Esophagus squamous epithelium (tissue), 5 donors: ENCODE results near the gene C14orf119. TPM values are rescaled to one million over a fixed set of nuclear protein-coding genes. Genes with fewer than 3 reads are reported as not detected.
"Not testable (repeated sequence)": the region's sequence is repeated elsewhere in the genome, so short reads cannot be mapped to it uniquely, and the experiment has no call there.

Experiments used
- DNase-seq: peaks from one replicate; lab custom pipeline; 2025; lab: John Stamatoyannopoulos, UW
- H3K27ac ChIP-seq, 4 donors: fragments of 200-600 bp; sonication (generic); one replicate each; pipeline ENCODE4 v1.5.1; 2016 to 2019; ENCODE audit warnings: mild to moderate bottlenecking in 1 of 4
- H3K27me3 ChIP-seq, 4 donors: fragments of 200-600 bp; sonication (generic); 1 replicate in 3 of 4; 2 replicates in 1 of 4; pipeline versions ENCODE4 v1.5.1 to v1.6.0; 2017 to 2021; ENCODE audit warnings: antibody characterized with exemption in 1 of 4
- H3K36me3 ChIP-seq, 3 donors: fragments of 200-600 bp; sonication (generic); one replicate each; pipeline ENCODE4 v1.5.1; 2016 to 2019
- H3K4me1 ChIP-seq, 3 donors: fragments of 200-600 bp; sonication (generic); one replicate each; pipeline ENCODE4 v1.5.1; 2017 to 2019
- H3K4me3 ChIP-seq, 4 donors: fragments of 200-600 bp; sonication (generic); 1 replicate in 3 of 4; 2 replicates in 1 of 4; pipeline ENCODE4 v1.5.1; 2016 to 2019; ENCODE audit warnings: mild to moderate bottlenecking in 2 of 4, moderate library complexity in 1 of 4
- H3K9me3 ChIP-seq, 3 donors: fragments of 200-600 bp; sonication (generic); one replicate each; pipeline ENCODE4 v1.5.1; 2016 to 2019
- POLR2A ChIP-seq, 4 donors: fragments of 450-650 bp; IDR thresholded peaks; one replicate each; pipeline ENCODE4 v1.6.1; 2017; ENCODE audit warnings: antibody characterized with exemption in 4 of 4, mild to moderate bottlenecking in 4 of 4, moderate library complexity in 3 of 4
- WGBS, 2 donors: methylation state at CpG; one replicate each; pipeline ENCODE4 v1.1.5; 2018; 5-methylcytosine and 5-hydroxymethylcytosine counted together
- intact Hi-C: fragments of 100-400 bp; cut with DNase I; formaldehyde crosslinking; loops from one replicate; pipeline ENCODE4 v1.15.0; 2022
- total RNA-seq, 4 donors: library from RNA; depleted of rRNA; stranded (reverse); fragments of >200 nt; gene quantifications; one replicate each; pipeline ENCODE4 v1.1.0, GENCODE V29; 2016
- TF ChIP-seq, protein P1 (sequence below), 6 experiments: fragments of 450-650 bp in 4 of 6; fragments of 200-600 bp in 2 of 6; sonication (generic) in 2 of 6; IDR thresholded peaks; one replicate each; pipeline ENCODE4 v1.5.1; 2016 to 2019; ENCODE audit warnings: antibody characterized with exemption in 6 of 6, mild to moderate bottlenecking in 4 of 6, moderate library complexity in 4 of 6
- donor health status: DM: yes; HTN: yes; CAD: no.

The C14orf119 gene
- total RNA-seq, 4 donors from 2014 or later, result 17.5 to 42.0 (median 31.0) TPM

DNA sequence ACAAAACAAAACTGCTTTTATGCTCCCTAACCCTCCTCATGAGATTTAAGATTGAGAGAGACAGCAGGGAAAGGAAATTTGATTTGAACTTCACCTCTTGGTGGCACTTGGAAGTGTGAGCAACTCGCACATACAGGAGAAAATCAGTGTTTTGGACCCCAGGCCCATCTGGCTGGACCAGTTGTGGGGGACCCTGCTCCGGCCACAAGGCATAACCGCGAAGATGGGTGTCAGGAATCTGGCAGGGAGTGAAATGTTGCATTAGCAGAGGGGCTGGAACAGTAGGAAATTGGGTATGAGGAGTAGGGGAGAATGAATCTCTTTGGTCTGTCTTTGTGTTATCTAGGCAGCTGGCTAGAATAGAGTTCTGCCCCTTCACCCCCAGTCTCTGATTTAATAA is 8.3 kb downstream of the C14orf119 start:
- no peaks in the 10 kb centered on the region for H3K4me1 ChIP-seq
- H3K27ac ChIP-seq, result no peak overlapping the region
- H3K36me3 ChIP-seq, result peaks cover 0 to 10% (median 0%) of the 10 kb centered on the region in 3 donors
- 81 to 92% methylated on average over 4 of the region's 4 CpGs for WGBS, 2 donors
- no peak for TF ChIP-seq POLR2A (IDR thresholded peaks at IDR 0.05)
- TF ChIP-seq, protein P1, sequence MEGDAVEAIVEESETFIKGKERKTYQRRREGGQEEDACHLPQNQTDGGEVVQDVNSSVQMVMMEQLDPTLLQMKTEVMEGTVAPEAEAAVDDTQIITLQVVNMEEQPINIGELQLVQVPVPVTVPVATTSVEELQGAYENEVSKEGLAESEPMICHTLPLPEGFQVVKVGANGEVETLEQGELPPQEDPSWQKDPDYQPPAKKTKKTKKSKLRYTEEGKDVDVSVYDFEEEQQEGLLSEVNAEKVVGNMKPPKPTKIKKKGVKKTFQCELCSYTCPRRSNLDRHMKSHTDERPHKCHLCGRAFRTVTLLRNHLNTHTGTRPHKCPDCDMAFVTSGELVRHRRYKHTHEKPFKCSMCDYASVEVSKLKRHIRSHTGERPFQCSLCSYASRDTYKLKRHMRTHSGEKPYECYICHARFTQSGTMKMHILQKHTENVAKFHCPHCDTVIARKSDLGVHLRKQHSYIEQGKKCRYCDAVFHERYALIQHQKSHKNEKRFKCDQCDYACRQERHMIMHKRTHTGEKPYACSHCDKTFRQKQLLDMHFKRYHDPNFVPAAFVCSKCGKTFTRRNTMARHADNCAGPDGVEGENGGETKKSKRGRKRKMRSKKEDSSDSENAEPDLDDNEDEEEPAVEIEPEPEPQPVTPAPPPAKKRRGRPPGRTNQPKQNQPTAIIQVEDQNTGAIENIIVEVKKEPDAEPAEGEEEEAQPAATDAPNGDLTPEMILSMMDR (IDR thresholded peaks at IDR 0.05), result no peak
- no peak for DNase-seq
- intact Hi-C loops, result no loop called here
- H3K4me3 ChIP-seq, result no peak overlapping the region
- no peaks in the 10 kb centered on the region for H3K9me3 ChIP-seq
- no peaks in the 10 kb centered on the region for H3K27me3 ChIP-seq

DNA sequence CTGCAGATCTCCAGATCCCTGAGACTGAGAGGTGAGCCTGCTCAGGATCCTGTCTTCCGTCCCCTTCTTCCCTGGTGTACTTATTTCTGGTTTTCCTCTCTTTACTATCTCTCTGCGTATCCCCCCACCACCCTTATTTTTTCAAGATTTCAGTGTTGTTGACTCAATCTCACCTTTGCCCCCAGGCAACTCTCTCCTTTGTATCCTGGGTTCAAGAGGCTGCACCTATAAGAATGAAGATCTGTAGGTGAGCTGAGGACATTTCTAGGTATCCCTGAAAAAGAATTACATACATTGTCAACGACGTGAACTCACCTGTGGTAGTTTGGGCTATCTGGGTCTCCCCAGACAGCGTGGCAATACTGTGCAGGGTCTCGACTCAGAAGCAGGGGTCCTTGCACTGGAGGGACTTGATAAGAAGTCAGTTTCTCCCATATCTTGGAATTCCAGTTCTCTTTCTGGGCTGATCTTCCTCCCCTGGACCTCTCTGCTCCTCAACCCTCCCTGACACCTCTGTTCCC is 8.8 kb downstream of the C14orf119 start:
- no peak for DNase-seq
- Histone ChIP-seq H3K36me3 (peaks cover 0 to 4% (median 0%) of the 10 kb centered on the region in 3 donors), H3K4me3 (no peak overlapping the region), H3K27me3 (no peaks in the 10 kb centered on the region), H3K27ac (no peak overlapping the region), H3K4me1 (no peaks in the 10 kb centered on the region), H3K9me3 (no peaks in the 10 kb centered on the region)
- TF ChIP-seq POLR2A (IDR thresholded peaks at IDR 0.05), result no peak
- TF ChIP-seq, protein P1 (IDR thresholded peaks at IDR 0.05), result no peak
- WGBS, 2 donors, result 78 to 86% methylated on average over 6 of the region's 6 CpGs
- intact Hi-C loops, result no loop called here

DNA sequence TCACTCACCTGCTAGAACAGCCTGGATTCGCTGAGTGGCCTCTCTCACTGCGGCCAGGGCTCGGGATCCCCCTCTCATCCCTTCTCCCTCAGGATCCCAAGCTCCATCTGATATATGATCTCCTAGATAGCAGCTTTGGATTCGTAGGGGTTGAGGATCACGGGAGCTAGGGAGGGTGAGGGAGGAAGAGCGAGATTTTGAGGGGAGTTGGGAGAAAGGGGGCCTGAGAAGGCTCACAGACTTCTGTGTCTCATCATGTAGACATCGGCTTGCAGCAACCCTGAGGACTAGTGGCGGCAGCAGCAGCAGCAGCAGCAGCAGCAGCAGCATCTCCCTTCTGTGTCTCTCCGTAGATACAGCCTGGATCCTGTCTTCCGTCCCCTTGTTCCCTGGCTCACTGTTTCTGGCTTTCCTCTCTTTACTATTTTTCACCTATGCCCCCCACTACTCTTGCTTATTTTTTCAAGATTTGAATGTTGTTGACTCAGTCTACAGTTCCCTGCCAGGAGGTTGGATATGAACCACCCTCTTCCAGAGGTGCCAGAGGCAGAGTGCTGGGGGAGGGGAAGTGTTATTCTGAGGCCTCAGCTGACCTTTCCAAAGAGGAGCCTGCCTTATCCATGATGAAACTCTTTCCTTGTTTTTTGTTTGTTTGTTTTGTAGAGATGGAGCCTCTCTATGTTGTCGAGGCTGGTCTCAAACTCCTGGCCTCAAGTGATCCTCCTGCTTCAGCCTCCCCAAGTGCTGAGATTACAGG is 9.5 kb downstream of the C14orf119 start, which contains the start of gene CIROP:
TSS of gene CIROP (minus strand) at position 399 of the 757 bp plus-strand sequence. CDS start at position 330, 69 bp downstream.
- no peak within 1 kb of the TSS for H3K4me3 ChIP-seq
- H3K27ac ChIP-seq, result no peak within 1 kb of the TSS
- TF ChIP-seq, protein P1 (IDR thresholded peaks at IDR 0.05), result no peak
- no peak for TF ChIP-seq POLR2A (IDR thresholded peaks at IDR 0.05)
- 63 to 66% methylated on average over 9 to 11 of the region's 11 CpGs for WGBS, 2 donors
- H3K9me3 ChIP-seq, result no peaks in the 10 kb centered on the region
- no peak for DNase-seq
- H3K4me1 ChIP-seq, result no peaks in the 10 kb centered on the region
- no peaks in the 10 kb centered on the region for H3K36me3 ChIP-seq
- no peaks in the 10 kb centered on the region for H3K27me3 ChIP-seq
- intact Hi-C loops, result no loop called here

DNA sequence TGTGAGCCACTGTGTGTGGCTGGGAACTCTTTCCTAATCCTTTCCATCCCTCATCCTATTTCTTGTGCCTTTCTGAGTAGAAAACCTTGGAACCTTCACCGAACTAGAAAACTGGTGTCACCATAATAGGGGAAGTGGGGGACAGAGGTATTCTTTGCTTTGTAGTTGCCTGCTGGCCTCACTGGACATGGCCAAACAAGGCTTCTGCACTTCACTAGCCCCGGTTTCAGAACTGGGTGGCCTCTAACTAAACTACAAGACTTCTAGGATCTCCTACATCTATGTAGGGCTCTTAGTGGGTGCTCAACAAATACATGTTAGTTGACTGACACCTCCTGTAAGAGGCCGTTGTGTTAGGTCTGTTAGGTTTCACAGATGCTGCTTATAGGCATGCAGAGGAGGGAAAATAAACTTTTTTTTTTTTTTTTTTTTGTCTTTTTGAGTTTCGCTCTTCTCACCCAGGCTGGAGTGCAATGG is 10.1 kb downstream of the C14orf119 start:
- WGBS, 2 donors, result 74 to 100% methylated on average over 1 to 3 of the region's 4 CpGs
- H3K27ac ChIP-seq, result no peak overlapping the region

DNA sequence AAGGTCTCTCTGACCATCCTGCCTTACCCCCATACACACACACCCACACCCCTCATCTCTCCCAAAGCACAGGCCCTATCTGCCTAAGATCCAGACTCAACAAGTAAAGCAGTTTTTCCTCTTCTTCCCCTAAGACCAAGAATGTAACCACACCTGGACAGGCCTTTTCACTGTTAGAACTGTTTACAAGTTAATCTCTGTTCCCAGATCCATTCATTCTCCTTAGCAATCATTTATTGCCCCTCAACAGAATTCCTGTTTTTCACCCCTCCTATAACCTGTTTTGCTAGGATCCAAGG is 11.4 kb downstream of the C14orf119 start:
- H3K36me3 ChIP-seq, result no peaks in the 10 kb centered on the region
- H3K27me3 ChIP-seq, result peaks cover 0 to 11% (median 0%) of the 10 kb centered on the region in 4 donors
- intact Hi-C loops, result no loop called here
- H3K27ac ChIP-seq, result no peak overlapping the region
- no peak for DNase-seq
- no peak overlapping the region for H3K4me3 ChIP-seq
- H3K9me3 ChIP-seq, result no peaks in the 10 kb centered on the region
- TF ChIP-seq POLR2A (IDR thresholded peaks at IDR 0.05), result no peak
- TF ChIP-seq, protein P1 (IDR thresholded peaks at IDR 0.05), result no peak
- no peaks in the 10 kb centered on the region for H3K4me1 ChIP-seq

More for the DNA sequence above, 10.1 kb downstream of the C14orf119 start:
- Histone ChIP-seq H3K9me3 (no peaks in the 10 kb centered on the region), H3K4me3 (no peak overlapping the region), H3K4me1 (no peaks in the 10 kb centered on the region), H3K36me3 (no peaks in the 10 kb centered on the region), H3K27me3 (no peaks in the 10 kb centered on the region)
- intact Hi-C loops, result no loop called here
- no peak for DNase-seq
- TF ChIP-seq POLR2A (IDR thresholded peaks at IDR 0.05), result no peak
- TF ChIP-seq, protein P1 (IDR thresholded peaks at IDR 0.05), result no peak

DNA sequence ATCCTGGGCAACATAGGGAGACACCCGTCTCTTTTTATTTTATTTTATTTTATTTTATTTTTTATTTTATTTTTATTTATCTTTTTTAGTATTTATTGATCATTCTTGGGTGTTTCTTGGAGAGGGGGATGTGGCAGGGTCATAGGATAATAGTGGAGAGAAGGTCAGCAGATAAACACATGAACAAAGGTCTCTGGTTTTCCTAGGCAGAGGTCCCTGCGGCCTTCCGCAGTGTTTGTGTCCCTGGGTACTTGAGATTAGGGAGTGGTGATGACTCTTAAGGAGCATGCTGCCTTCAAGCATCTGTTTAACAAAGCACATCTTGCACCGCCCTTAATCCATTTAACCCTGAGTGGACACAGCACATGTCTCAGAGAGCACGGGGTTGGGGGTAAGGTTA is 12.3 kb downstream of the C14orf119 start:
- H3K4me3 ChIP-seq, H3K27ac ChIP-seq, DNase-seq, H3K4me1 ChIP-seq, H3K36me3 ChIP-seq, H3K9me3 ChIP-seq, intact Hi-C loops: not testable (repeated sequence)
- 83 to 88% methylated on average over 3 to 4 of the region's 5 CpGs for WGBS, 2 donors
- peaks cover 0 to 20% (median 0%) of the 10 kb centered on the region in 4 donors for H3K27me3 ChIP-seq

DNA sequence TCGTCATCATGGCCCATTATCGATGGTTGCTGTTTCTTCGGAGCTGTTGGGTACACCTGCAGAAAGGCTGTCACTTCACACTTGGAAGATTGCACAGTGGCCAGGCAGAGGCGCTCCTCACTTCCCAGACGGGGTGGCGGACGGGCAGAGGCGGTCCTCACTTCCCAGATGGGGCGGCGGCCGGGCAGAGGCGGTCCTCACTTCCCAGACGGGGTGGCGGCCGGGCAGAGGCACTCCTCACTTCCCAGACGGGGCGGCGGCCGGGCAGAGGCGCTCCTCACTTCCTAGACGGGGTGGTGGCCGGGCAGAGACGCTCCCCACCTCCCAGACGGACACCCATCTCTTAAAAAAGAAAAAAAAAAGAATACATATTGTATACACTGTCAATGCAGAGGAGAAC is 12.9 kb downstream of the C14orf119 start:
- H3K27ac ChIP-seq, DNase-seq, H3K4me1 ChIP-seq, H3K9me3 ChIP-seq, H3K36me3 ChIP-seq, H3K4me3 ChIP-seq, intact Hi-C loops: not testable (repeated sequence)
- H3K27me3 ChIP-seq, result peaks cover 0 to 26% (median 0%) of the 10 kb centered on the region in 4 donors
- WGBS, 2 donors, result 75 to 80% methylated on average over 10 to 16 of the region's 24 CpGs
